Esophagus muscularis mucosa (tissue), 4 donors: ENCODE data around the gene EXOC3. TPM values are rescaled to one million over a fixed set of nuclear protein-coding genes. Genes with fewer than 3 reads are reported as not detected.

Source experiments
- DNase-seq: peaks from one replicate; pipeline ENCODE4 v3.0.0-alpha.2; 2017; ENCODE audit errors: extremely low spot score
- H3K27ac ChIP-seq, 4 donors: fragments of 200-600 bp; sonication (generic); replicated peaks in 1 of 4; 1 replicate in 3 of 4; 2 replicates in 1 of 4; pipeline ENCODE4 v1.5.1; 2016 to 2019; ENCODE audit warnings: mild to moderate bottlenecking in 1 of 4
- H3K27me3 ChIP-seq, 4 donors: fragments of 200-600 bp; sonication (generic); one replicate each; pipeline versions ENCODE4 v1.5.1 to v1.6.0; 2016 to 2019
- H3K36me3 ChIP-seq, 4 donors: fragments of 200-600 bp; sonication (generic); one replicate each; pipeline ENCODE4 v1.5.1; 2016 to 2019
- H3K4me1 ChIP-seq, 4 donors: fragments of 200-600 bp; sonication (generic); one replicate each; pipeline ENCODE4 v1.5.1; 2016 to 2019
- H3K4me3 ChIP-seq, 4 donors: fragments of 200-600 bp; sonication (generic); 1 replicate in 2 of 4; 2 replicates in 2 of 4; pipeline ENCODE4 v1.5.1; 2016 to 2019; ENCODE audit warnings: mild to moderate bottlenecking in 4 of 4, moderate library complexity in 1 of 4
- H3K9me3 ChIP-seq, 4 donors: fragments of 200-600 bp; sonication (generic); 1 replicate in 3 of 4; 2 replicates in 1 of 4; pipeline ENCODE4 v1.5.1; 2016 to 2019
- EP300 ChIP-seq: sonication (generic); formaldehyde crosslinking; IDR thresholded peaks from one replicate; pipeline ENCODE4 v1.6.1; 2017; ENCODE audit warnings: antibody characterized with exemption
- POLR2A ChIP-seq: fragments of 450-650 bp; IDR thresholded peaks from one replicate; pipeline ENCODE4 v1.6.1; 2017; ENCODE audit warnings: antibody characterized with exemption, moderate library complexity, mild to moderate bottlenecking, low read depth
- POLR2AphosphoS5 ChIP-seq, 2 donors: sonication (generic); formaldehyde crosslinking; IDR thresholded peaks; one replicate each; pipeline ENCODE4 v1.6.1; 2017; ENCODE audit warnings: antibody characterized with exemption in 2 of 2
- WGBS: methylation state at CpG from one replicate; pipeline ENCODE4 v1.1.5; 2018; 5-methylcytosine and 5-hydroxymethylcytosine counted together
- intact Hi-C: fragments of 100-400 bp; cut with DNase I; formaldehyde crosslinking; loops from one replicate; pipeline ENCODE4 v1.15.1; 2023
- total RNA-seq, 4 donors: library from RNA; depleted of rRNA; stranded (reverse); fragments of >200 nt; gene quantifications; one replicate each; pipeline versions ENCODE4 v1.1.0 to v1.2.1, GENCODE V29; 2016
- TF ChIP-seq, protein P1 (sequence below), 3 experiments: fragments of 200-600 bp in 2 of 3; fragments of 450-650 bp in 1 of 3; sonication (generic) in 2 of 3; IDR thresholded peaks; one replicate each; pipeline ENCODE4 v1.5.1; 2017 to 2019; ENCODE audit warnings: antibody characterized with exemption in 3 of 3, mild to moderate bottlenecking in 2 of 3, moderate library complexity in 1 of 3

Gene EXOC3
- total RNA-seq, 4 donors from 2014 or later: 48.6 to 82.1 (median 59.3) TPM

DNA sequence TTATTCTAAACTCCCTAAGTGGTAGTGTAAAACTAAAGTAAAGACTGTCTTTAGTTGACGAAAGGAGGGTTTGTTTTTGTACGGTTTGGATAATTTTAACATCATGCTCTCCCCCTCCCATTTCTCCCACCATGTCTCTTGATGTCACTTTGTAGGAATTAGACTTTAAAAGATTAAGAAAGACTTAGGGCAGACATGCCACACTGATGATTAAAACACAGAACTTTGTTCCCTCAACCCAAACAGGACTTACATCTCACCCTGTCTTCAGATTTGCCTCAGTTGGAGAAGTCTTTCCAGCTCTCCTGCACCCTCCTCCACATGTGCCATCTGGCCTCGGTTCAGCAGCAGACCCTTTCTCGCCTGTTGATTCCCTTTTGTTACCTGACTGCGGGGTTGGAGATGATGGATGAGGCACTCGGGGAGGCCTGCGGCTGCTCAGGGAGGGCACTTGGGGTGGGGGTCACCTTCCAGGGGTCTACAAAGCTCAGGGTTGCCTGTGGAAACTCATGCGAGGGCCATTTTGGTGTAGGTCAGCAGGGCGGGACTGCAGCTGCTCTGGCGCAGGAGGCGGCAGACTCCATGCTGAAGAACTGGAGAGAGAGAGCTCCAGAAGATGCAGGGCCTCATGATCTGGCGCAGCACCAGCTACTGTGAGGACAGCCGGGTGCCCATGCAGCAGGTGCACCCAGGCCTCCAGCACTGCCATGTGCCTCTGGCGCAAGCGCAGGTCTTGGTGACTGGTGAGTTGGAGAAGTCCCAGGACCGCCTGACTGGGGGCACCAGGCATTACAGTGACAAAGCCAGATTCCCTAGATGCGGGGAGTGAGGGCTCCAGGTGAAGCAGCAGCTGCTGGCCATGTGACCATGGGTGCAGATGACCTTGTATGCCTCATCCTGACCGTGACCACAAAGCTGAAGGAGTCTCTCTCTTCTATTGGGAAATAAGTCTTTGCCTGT lies 24.5 kb upstream of the EXOC3 start:
- intact Hi-C loops: no loop called here
- Histone ChIP-seq H3K36me3 (no peaks in the 10 kb centered on the region), H3K4me1 (peaks cover 0 to 18% (median 0%) of the 10 kb centered on the region in 4 donors), H3K27me3 (peaks cover 0 to 4% (median 0%) of the 10 kb centered on the region in 4 donors), H3K9me3 (no peaks in the 10 kb centered on the region), H3K4me3 (no peak overlapping the region), H3K27ac (no peak overlapping the region)
- DNase-seq: peak; percentile 92
- WGBS: 81% methylated on average over 14 of the region's 18 CpGs
- no peak for TF ChIP-seq POLR2AphosphoS5 (IDR thresholded peaks at IDR 0.05)
- TF ChIP-seq EP300: no peak
- TF ChIP-seq, protein P1, sequence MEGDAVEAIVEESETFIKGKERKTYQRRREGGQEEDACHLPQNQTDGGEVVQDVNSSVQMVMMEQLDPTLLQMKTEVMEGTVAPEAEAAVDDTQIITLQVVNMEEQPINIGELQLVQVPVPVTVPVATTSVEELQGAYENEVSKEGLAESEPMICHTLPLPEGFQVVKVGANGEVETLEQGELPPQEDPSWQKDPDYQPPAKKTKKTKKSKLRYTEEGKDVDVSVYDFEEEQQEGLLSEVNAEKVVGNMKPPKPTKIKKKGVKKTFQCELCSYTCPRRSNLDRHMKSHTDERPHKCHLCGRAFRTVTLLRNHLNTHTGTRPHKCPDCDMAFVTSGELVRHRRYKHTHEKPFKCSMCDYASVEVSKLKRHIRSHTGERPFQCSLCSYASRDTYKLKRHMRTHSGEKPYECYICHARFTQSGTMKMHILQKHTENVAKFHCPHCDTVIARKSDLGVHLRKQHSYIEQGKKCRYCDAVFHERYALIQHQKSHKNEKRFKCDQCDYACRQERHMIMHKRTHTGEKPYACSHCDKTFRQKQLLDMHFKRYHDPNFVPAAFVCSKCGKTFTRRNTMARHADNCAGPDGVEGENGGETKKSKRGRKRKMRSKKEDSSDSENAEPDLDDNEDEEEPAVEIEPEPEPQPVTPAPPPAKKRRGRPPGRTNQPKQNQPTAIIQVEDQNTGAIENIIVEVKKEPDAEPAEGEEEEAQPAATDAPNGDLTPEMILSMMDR (IDR thresholded peaks at IDR 0.05): no peak
- TF ChIP-seq POLR2A: no peak

DNA sequence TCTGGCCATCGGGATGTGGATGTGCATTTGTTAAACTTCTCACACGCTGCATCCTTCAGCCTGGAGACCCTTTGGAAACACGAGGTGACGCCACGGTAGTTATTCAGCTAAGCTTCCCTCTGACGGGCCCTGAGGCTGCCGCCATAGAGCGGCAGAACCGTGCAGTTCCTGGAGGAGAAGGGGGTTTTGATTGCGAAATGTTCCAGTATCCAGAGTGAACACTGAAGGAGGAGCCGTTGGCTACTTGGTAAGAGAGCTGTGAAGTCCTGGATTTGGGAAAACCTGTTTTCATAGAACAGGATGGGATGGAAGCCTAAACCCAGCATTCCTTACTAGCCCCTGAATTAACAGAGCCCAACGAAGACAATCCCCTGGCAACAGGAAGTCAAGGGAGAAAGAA lies 23.0 kb upstream of the EXOC3 start:
- 85% methylated on average over 12 of the region's 12 CpGs for WGBS
- DNase-seq: no peak

DNA sequence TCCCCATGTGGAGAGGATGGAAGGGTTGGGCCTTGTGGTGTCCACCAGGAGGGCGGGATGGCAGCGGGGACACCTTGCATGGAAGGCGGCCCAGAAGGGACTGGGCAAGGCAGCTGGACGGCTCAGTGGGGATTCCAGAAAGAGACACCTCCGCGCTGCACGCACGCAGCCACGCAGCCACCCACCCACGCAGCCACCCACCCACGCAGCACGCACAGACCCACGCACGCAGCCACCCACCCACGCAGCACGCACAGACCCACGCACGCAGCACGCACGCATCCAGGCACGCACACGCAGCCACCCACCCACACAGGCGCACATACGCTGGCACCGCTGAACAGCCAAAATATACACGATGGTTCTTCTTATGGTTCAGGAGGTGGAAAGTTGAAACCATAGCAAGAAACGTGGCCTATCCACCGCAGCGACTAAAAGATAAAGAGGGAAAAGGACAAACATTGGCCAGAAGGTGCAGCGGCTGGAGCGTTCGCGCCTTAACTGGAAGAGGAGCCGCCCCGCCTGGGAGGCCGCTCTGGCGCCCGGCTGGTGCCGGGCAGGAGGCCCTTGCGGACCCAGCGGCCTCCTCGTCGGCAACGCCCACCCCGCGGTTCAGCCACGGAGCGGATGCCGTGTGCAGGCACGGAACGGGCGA lies 22.2 kb upstream of the EXOC3 start:
- TF ChIP-seq, protein P1 (IDR thresholded peaks at IDR 0.05): no peak
- TF ChIP-seq POLR2AphosphoS5 (IDR thresholded peaks at IDR 0.05) (no peak), EP300 (no peak), POLR2A (no peak)
- Histone ChIP-seq H3K36me3 (no peaks in the 10 kb centered on the region), H3K4me3 (no peak overlapping the region), H3K4me1 (peaks cover 0 to 7% (median 0%) of the 10 kb centered on the region in 4 donors), H3K27ac (no peak overlapping the region), H3K27me3 (peaks cover 0 to 6% (median 0%) of the 10 kb centered on the region in 4 donors), H3K9me3 (no peaks in the 10 kb centered on the region)
- intact Hi-C loops: no loop called here
- 93% methylated on average over 45 of the region's 52 CpGs for WGBS
- DNase-seq: no peak

More for the DNA sequence above, 23.0 kb upstream of the EXOC3 start:
- intact Hi-C loops: no loop called here
- no peaks in the 10 kb centered on the region for H3K36me3 ChIP-seq
- peaks cover 0 to 13% (median 0%) of the 10 kb centered on the region in 4 donors for H3K4me1 ChIP-seq
- no peak overlapping the region for H3K4me3 ChIP-seq
- H3K27me3 ChIP-seq: peaks cover 0 to 5% (median 0%) of the 10 kb centered on the region in 4 donors
- no peak overlapping the region for H3K27ac ChIP-seq
- no peaks in the 10 kb centered on the region for H3K9me3 ChIP-seq
- no peak for TF ChIP-seq EP300
- no peak for TF ChIP-seq POLR2A
- TF ChIP-seq, protein P1 (IDR thresholded peaks at IDR 0.05): no peak
- no peak for TF ChIP-seq POLR2AphosphoS5 (IDR thresholded peaks at IDR 0.05)

DNA sequence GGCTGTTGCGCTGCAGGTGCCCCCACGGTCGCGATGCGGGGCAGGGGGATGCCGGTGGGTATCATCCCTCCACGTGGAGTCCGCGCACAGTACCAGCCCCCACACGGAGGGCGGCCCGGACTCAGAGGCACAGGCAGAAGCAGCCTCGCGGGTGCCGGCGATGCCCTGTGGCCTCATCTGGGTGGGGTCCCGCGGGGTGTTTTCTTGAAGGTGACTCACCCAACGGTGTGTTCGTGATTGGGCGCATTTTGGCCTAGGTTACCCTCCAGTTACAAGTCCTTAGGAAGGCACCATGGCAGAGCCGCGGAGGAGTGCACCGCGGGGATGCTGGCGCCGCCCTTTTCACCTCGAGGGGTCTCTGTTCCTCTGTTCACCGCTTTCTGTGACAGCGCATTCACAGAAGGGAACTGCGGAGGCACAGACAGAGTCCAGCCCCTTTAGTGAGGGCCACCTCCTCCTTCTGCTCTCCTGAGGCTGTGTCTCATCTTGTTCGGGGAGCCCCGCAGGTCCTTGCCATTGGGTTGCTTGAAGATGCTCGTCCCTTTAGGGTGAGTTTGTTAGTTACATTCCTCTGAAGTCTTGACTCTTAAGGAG lies 21.6 kb upstream of the EXOC3 start:
- Histone ChIP-seq H3K4me1 (peaks cover 0 to under 1% (median 0%) of the 10 kb centered on the region in 4 donors), H3K27me3 (peaks cover 0 to 6% (median 0%) of the 10 kb centered on the region in 4 donors), H3K27ac (no peak overlapping the region), H3K4me3 (no peak overlapping the region), H3K9me3 (no peaks in the 10 kb centered on the region), H3K36me3 (no peaks in the 10 kb centered on the region)
- no peak for TF ChIP-seq POLR2AphosphoS5 (IDR thresholded peaks at IDR 0.05)
- intact Hi-C loops: no loop called here
- DNase-seq: no peak
- WGBS: 75% methylated on average over 14 of the region's 34 CpGs

DNA sequence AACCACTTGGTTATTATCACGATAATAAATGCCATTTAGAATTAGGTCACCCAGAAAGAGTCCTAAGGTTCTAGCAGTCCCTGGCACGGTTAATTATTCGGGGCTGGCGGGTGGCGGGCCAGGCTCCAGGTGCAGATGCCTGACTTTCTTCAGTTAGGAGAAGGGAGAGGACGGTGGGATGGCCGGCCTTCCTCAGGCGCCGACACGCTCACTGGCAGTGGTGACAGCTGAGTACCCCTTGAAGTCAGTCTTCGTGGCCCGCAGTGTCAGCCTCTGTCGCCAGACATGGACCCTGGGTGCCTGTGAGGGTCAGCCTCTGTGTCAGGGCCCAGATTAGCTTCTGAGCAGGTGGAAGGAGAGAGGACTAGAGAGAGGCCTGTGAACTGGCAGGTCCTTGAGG lies 21.1 kb upstream of the EXOC3 start:
- Histone ChIP-seq H3K27ac (no peak overlapping the region), H3K27me3 (peaks cover 0 to 6% (median 0%) of the 10 kb centered on the region in 4 donors), H3K36me3 (no peaks in the 10 kb centered on the region), H3K4me1 (no peaks in the 10 kb centered on the region), H3K4me3 (no peak overlapping the region), H3K9me3 (no peaks in the 10 kb centered on the region)
- no peak for DNase-seq
- TF ChIP-seq POLR2A: no peak
- no peak for TF ChIP-seq EP300
- TF ChIP-seq, protein P1 (IDR thresholded peaks at IDR 0.05): no peak
- no peak for TF ChIP-seq POLR2AphosphoS5 (IDR thresholded peaks at IDR 0.05)
- intact Hi-C loops: no loop called here
- WGBS: 88% methylated on average over 13 of the region's 13 CpGs
